Transverse colon (tissue), 3 donors: ENCODE measurements around the gene TCP11.

Experiments
- CTCF ChIP-seq, 5 experiments: fragments of 200-600 bp in 3 of 5; fragments of 450-650 bp in 2 of 5; sonication (generic) in 3 of 5; IDR thresholded peaks; 1 replicate in 2 of 5; 2 replicates in 3 of 5; pipeline ENCODE4 v1.5.1; 2016 to 2017; ENCODE audit warnings: antibody characterized with exemption in 5 of 5, inconsistent platforms in 3 of 5, mild to moderate bottlenecking in 2 of 5, moderate library complexity in 1 of 5
- POLR2A ChIP-seq: fragments of 450-650 bp; IDR thresholded peaks from one replicate; pipeline ENCODE4 v1.6.1; 2016; ENCODE audit warnings: antibody characterized with exemption, mild to moderate bottlenecking, moderate library complexity

DNA sequence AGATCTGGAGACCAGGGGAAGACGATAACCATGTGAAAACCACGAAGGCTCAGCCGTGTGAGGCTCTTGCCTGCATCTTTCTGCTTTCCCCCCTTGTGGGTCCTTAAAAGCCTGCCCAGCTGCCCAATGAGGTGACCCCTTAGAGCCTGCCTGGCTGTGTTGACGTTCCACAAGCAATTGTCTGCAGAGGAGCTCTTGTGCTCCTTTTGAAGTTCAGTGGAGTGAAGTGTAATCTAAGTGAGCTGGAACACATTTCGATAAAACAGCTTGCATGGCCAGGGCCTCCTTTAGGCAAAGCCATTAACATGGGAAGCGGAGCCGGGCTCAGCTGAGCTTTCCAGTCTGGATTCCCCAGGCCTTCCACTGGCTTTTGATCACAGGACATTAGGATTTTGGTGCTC lies 27.3 kb upstream of the TCP11 start:
- TF ChIP-seq CTCF (IDR thresholded peaks at IDR 0.05) (no peak), POLR2A (no peak)
